HCT116 (cell line): ENCODE results near the gene PPM1D. TPM values are rescaled to one million over a fixed set of nuclear protein-coding genes. Genes with fewer than 3 reads are reported as not detected.

Experiments
- ATAC-seq: fragments of 200-7000 bp; cut with Tn5 transposase; 2 replicates; pipeline ENCODE4 v1.9.1; 2020; ENCODE audit warnings: mild to moderate bottlenecking, moderate library complexity
- BruUV-seq: library from RNA; stranded (reverse); fragments of 400-500 nt; replicated peaks from 2 replicates; lab custom pipeline; 2021; lab: Mats Ljungman, UMichigan
- CTCF ChIA-PET: fragments of 300-600 bp; sonication (Branson Sonifier 250); formaldehyde crosslinking; loops from one replicate; lab custom pipeline; 2021; ENCODE audit warnings: antibody characterized with exemption; lab: Charles Lee
- POLR2A ChIA-PET: fragments of 300-600, 350-600 bp; sonication (Branson Sonifier 250); formaldehyde crosslinking; loops from one replicate; lab custom pipeline; 2021; ENCODE audit warnings: antibody characterized with exemption; lab: Charles Lee
- RAD21 ChIA-PET, 2 experiments: fragments of 300-600 bp; sonication (Branson Sonifier 250); formaldehyde crosslinking; loops; one replicate each; lab custom pipeline; 2023; ENCODE audit warnings: low total read pairs in 2 of 2; ENCODE audit not compliant: uncharacterized antibody in 2 of 2, unreplicated experiment in 2 of 2, low non-redundant PET in 1 of 2; lab: Charles Lee
- DNase-seq: peaks from one replicate; pipeline ENCODE4 v3.0.0-alpha.2; 2010; ENCODE audit warnings: low read depth, low spot score
- H2AFZ ChIP-seq: fragments of 200-600 bp; shearing (Covaris generic), sonication (generic); 2 replicates; pipeline ENCODE4 v1.6.1; 2017; ENCODE audit warnings: low read depth, mixed run types, mixed read lengths, antibody characterized with exemption, low read length; ENCODE audit not compliant: poor library complexity, severe bottlenecking
- H3K27ac ChIP-seq: 2 replicates; pipeline ENCODE4 v1.5.1; 2012; ENCODE audit warnings: low read depth, low read length
- H3K27me3 ChIP-seq: fragments of 200-600 bp; sonication (generic); 2 replicates; pipeline ENCODE4 v1.6.1; 2016; ENCODE audit warnings: mixed run types, low read length, mixed read lengths; ENCODE audit not compliant: insufficient read depth
- H3K36me3 ChIP-seq, 2 experiments: fragments of 200-500 bp in 1 of 2; fragments of 200-600 bp in 1 of 2; sonication (Bioruptor generic) in 1 of 2; sonication (generic) in 1 of 2; 2 replicates each; pipeline versions ENCODE4 v1.5.1 to v1.6.1; 2014 to 2016; ENCODE audit warnings: low read length in 2 of 2, inconsistent platforms in 1 of 2, mixed read lengths in 1 of 2, mixed run types in 1 of 2; ENCODE audit not compliant: insufficient read depth in 2 of 2, control insufficient read depth in 1 of 2
- H3K4me1 ChIP-seq, 2 experiments: fragments of 200-600 bp in 1 of 2; sonication (generic) in 1 of 2; 2 replicates each; pipeline versions ENCODE4 v1.5.1 to v1.6.1; 2012 to 2017; ENCODE audit warnings: low read length in 2 of 2, inconsistent platforms in 1 of 2, mild to moderate bottlenecking in 1 of 2, mixed read lengths in 1 of 2, mixed run types in 1 of 2, moderate library complexity in 1 of 2; ENCODE audit not compliant: insufficient read depth in 2 of 2, control insufficient read depth in 1 of 2
- H3K4me2 ChIP-seq: fragments of 200-600 bp; sonication (generic); 2 replicates; pipeline ENCODE4 v1.6.1; 2017; ENCODE audit warnings: mixed run types, low read length, mixed read lengths
- H3K4me3 ChIP-seq, 2 experiments: fragments of 200-600 bp in 1 of 2; sonication (generic) in 1 of 2; replicated peaks in 1 of 2; 2 replicates each; pipeline ENCODE4 v1.5.1; 2011 to 2016; ENCODE audit warnings: low read length in 2 of 2, control low read depth in 1 of 2, low read depth in 1 of 2, mild to moderate bottlenecking in 1 of 2, mixed read lengths in 1 of 2, mixed run types in 1 of 2
- H3K79me2 ChIP-seq: fragments of 200-600 bp; sonication (generic); 2 replicates; pipeline ENCODE4 v1.6.1; 2017; ENCODE audit warnings: mild to moderate bottlenecking, mixed run types, low read length, moderate library complexity, mixed read lengths; ENCODE audit not compliant: insufficient read depth
- H3K9ac ChIP-seq: fragments of 200-600 bp; sonication (generic); 2 replicates; pipeline ENCODE4 v1.6.1; 2016; ENCODE audit warnings: low read length, mixed read lengths
- H3K9me2 ChIP-seq: fragments of 200-600 bp; sonication (generic), shearing (Covaris generic); 2 replicates; pipeline ENCODE4 v1.6.1; 2017; ENCODE audit warnings: mixed run types, mild to moderate bottlenecking, moderate library complexity; ENCODE audit not compliant: insufficient read depth
- H3K9me3 ChIP-seq, 2 experiments: fragments of 200-500 bp in 1 of 2; fragments of 200-600 bp in 1 of 2; sonication (Bioruptor generic) in 1 of 2; sonication (generic) in 1 of 2; 2 replicates each; pipeline ENCODE4 v1.6.1; 2014 to 2017; ENCODE audit warnings: low read length in 2 of 2, mixed read lengths in 2 of 2, inconsistent platforms in 1 of 2, low read depth in 1 of 2, mild to moderate bottlenecking in 1 of 2, mixed run types in 1 of 2, moderate library complexity in 1 of 2; ENCODE audit not compliant: control insufficient read depth in 1 of 2, insufficient read depth in 1 of 2
- H4K20me1 ChIP-seq: fragments of 200-600 bp; sonication (generic), shearing (Covaris generic); 2 replicates; pipeline ENCODE4 v1.6.1; 2017; ENCODE audit warnings: mixed run types, mild to moderate bottlenecking, moderate library complexity; ENCODE audit not compliant: insufficient read depth
- ELF1 ChIP-seq: IDR thresholded peaks from 2 replicates; pipeline ENCODE4 v1.6.1; 2012; ENCODE audit warnings: low read depth, borderline replicate concordance
- EZH2 ChIP-seq: fragments of 200-600 bp; sonication (generic); IDR thresholded peaks from 2 replicates; pipeline ENCODE4 v1.6.1; 2017; ENCODE audit warnings: antibody characterized with exemption, mixed run types
- POLR2A ChIP-seq: IDR thresholded peaks from 2 replicates; pipeline ENCODE4 v1.7.0; 2011; ENCODE audit warnings: borderline replicate concordance; ENCODE audit not compliant: insufficient read depth, insufficient read length; ENCODE audit errors: extremely low read depth
- POLR2AphosphoS5 ChIP-seq: IDR thresholded peaks from 2 replicates; pipeline ENCODE4 v1.6.1; 2011; ENCODE audit warnings: mild to moderate bottlenecking, low read depth, low read length, moderate library complexity
- SIN3A ChIP-seq: IDR thresholded peaks from 2 replicates; pipeline ENCODE4 v1.6.1; 2012; ENCODE audit warnings: low read depth
- SRF ChIP-seq: IDR thresholded peaks from 2 replicates; pipeline ENCODE4 v1.6.1; 2012; ENCODE audit warnings: low read depth
- YY1 ChIP-seq: IDR thresholded peaks from 2 replicates; pipeline ENCODE4 v1.6.1; 2011; ENCODE audit warnings: low read length, low read depth, moderate library complexity, mild to moderate bottlenecking; ENCODE audit not compliant: insufficient replicate concordance; ENCODE audit errors: extremely low read depth
- intact Hi-C: fragments of 100-400 bp; cut with micrococcal nuclease; formaldehyde crosslinking; loops from 2 replicates; pipeline ENCODE4 v1.10.0; 2022
- total RNA-seq: library from RNA; stranded (reverse); gene quantifications from one replicate; pipeline ENCODE4 v1.2.1, GENCODE V29; 2021; ENCODE audit not compliant: unreplicated experiment
- TF ChIP-seq, protein P1 (sequence below): IDR thresholded peaks from 2 replicates; pipeline ENCODE4 v1.6.1; 2012
- TF ChIP-seq, protein P2 (sequence below), 3 experiments: fragments of 200-600 bp in 1 of 3; sonication (generic) in 1 of 3; IDR thresholded peaks in 2 of 3; conservative IDR thresholded peaks in 1 of 3; 2 replicates each; pipeline ENCODE4 v1.5.1; 2012 to 2017; ENCODE audit warnings: low read depth in 2 of 3, low read length in 2 of 3, antibody characterized with exemption in 1 of 3, borderline replicate concordance in 1 of 3, control low read depth in 1 of 3, mild to moderate bottlenecking in 1 of 3, mixed read lengths in 1 of 3, mixed run types in 1 of 3, moderate library complexity in 1 of 3; ENCODE audit not compliant: insufficient read depth in 1 of 3

Gene PPM1D
- total RNA-seq, 1 experiment from 2014 or later, result 29.1 TPM

DNA sequence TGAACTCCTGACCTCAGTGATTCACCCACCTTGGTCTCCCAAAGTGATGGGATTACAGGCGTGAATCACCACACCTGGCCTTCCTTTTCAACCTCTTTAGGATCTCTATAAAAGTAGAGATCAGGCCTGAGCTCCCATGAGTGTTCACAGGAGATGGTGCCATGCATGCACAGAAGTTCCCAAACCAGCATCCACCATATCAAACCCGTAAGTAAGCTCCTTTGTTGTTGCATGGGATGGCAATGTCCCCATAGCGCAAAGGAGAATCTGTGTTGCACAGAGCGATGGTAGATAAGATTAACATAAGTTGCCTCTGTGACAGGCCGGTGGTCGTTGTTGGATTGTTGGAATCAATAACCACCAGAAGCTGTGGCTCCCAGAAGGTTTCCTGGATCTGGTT, 34.8 kb upstream of the PPM1D start:
- TF ChIP-seq EZH2 (no peak), SRF (no peak), YY1 (no peak), SIN3A (no peak), POLR2AphosphoS5 (no peak), POLR2A (no peak), ELF1 (no peak)
- TF ChIP-seq, protein P1, sequence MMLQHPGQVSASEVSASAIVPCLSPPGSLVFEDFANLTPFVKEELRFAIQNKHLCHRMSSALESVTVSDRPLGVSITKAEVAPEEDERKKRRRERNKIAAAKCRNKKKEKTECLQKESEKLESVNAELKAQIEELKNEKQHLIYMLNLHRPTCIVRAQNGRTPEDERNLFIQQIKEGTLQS, result no peak
- TF ChIP-seq, protein P2, sequence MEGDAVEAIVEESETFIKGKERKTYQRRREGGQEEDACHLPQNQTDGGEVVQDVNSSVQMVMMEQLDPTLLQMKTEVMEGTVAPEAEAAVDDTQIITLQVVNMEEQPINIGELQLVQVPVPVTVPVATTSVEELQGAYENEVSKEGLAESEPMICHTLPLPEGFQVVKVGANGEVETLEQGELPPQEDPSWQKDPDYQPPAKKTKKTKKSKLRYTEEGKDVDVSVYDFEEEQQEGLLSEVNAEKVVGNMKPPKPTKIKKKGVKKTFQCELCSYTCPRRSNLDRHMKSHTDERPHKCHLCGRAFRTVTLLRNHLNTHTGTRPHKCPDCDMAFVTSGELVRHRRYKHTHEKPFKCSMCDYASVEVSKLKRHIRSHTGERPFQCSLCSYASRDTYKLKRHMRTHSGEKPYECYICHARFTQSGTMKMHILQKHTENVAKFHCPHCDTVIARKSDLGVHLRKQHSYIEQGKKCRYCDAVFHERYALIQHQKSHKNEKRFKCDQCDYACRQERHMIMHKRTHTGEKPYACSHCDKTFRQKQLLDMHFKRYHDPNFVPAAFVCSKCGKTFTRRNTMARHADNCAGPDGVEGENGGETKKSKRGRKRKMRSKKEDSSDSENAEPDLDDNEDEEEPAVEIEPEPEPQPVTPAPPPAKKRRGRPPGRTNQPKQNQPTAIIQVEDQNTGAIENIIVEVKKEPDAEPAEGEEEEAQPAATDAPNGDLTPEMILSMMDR (IDR thresholded peaks at IDR 0.05 in 2 of 3, conservative IDR thresholded peaks at IDR 0.05 in 1 of 3; ENCODE audit: borderline replicate concordance in 1 of 3, insufficient read depth in 1 of 3, low read depth in 2 of 3, low read length in 2 of 3), result no peak
- no peak overlapping the region for H3K27ac ChIP-seq
- H3K4me1 ChIP-seq, result peaks cover 0 to 4% of the 10 kb centered on the region in 2 experiments; a peak in 1 of 4 replicates
- H3K79me2 ChIP-seq, result no peaks in the 10 kb centered on the region
- RAD21 ChIA-PET, result no interaction called here
- H4K20me1 ChIP-seq, result no peaks in the 10 kb centered on the region
- POLR2A ChIA-PET, result interaction anchor here (0.6 kb wide), 1 partner anchor 47 kb away, joined by 3 read pairs; no protein-coding TSS in a partner anchor
- H3K9me2 ChIP-seq, result no peaks in the 10 kb centered on the region
- BruUV-seq, result no TSS peak
- no peaks in the 10 kb centered on the region for H3K27me3 ChIP-seq
- H3K9me3 ChIP-seq, result no peaks in the 10 kb centered on the region
- DNase-seq (no peak), ATAC-seq (no peak)
- intact Hi-C loops, result no loop called here
- H3K4me2 ChIP-seq, result no peak overlapping the region
- H3K36me3 ChIP-seq, result no peaks in the 10 kb centered on the region
- no peak overlapping the region for H2AFZ ChIP-seq
- no peak overlapping the region for H3K9ac ChIP-seq
- CTCF ChIA-PET, result no interaction called here
- no peak overlapping the region for H3K4me3 ChIP-seq
